IPS-15b (cell line): Measurements from ENCODE around the gene PPP1R14B.
A peak's percentile ranks its signal among the peaks of the same experiment; 100 is the strongest.

Source experiments
- H3K27me3 ChIP-seq: one replicate; pipeline ENCODE4 v1.6.1; 2013; ENCODE audit warnings: low read length; ENCODE audit not compliant: control insufficient read depth, insufficient read depth
- H3K36me3 ChIP-seq: one replicate; pipeline ENCODE4 v1.6.1; 2013; ENCODE audit warnings: low read length; ENCODE audit not compliant: control insufficient read depth, insufficient read depth
- H3K4me1 ChIP-seq: one replicate; pipeline ENCODE4 v1.6.1; 2013; ENCODE audit warnings: mild to moderate bottlenecking, low read length; ENCODE audit not compliant: control insufficient read depth, insufficient read depth
- H3K4me3 ChIP-seq: one replicate; pipeline ENCODE4 v1.5.1; 2013; ENCODE audit warnings: low read depth, low read length
- H3K9ac ChIP-seq: one replicate; pipeline ENCODE4 v1.6.1; 2013; ENCODE audit warnings: low read depth, mild to moderate bottlenecking, low read length
- H3K9me3 ChIP-seq: one replicate; pipeline ENCODE4 v1.6.1; 2013; ENCODE audit warnings: mild to moderate bottlenecking, low read length; ENCODE audit not compliant: control insufficient read depth, insufficient read depth

The PPP1R14B gene

DNA sequence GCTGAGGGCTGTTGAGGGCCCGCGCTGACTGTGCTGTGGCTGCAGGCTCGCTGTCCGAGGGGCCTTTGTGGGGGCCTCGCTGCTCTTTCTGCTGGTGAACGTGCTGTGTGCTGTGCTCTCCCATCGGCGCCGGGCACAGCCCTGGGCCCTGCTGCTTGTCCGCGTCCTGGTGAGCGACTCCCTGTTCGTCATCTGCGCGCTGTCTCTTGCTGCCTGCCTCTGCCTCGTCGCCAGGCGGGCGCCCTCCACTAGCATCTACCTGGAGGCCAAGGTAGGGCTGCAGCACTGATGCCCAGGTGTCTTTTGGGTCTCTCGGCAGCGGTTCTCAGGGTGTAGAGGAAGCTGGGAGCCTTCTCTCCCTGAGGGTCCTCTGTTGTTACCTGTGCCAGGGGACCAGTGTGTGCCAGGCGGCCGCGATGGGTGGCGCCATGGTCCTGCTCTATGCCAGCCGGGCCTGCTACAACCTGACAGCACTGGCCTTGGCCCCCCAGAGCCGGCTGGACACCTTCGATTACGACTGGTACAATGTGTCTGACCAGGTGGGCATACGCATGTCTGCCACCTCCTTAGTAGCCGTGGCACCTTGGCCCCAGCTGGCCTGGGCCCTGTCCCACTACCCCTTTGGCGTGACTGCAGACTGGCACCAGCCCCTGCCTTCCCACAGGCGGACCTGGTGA, 41.1 kb upstream of the PPP1R14B start:
- Histone ChIP-seq H3K9me3 (no peaks in the 10 kb centered on the region), H3K4me3 (no peak overlapping the region), H3K27me3 (peaks cover 37% of the 10 kb centered on the region), H3K4me1 (no peaks in the 10 kb centered on the region), H3K36me3 (no peaks in the 10 kb centered on the region), H3K9ac (no peak overlapping the region)

DNA sequence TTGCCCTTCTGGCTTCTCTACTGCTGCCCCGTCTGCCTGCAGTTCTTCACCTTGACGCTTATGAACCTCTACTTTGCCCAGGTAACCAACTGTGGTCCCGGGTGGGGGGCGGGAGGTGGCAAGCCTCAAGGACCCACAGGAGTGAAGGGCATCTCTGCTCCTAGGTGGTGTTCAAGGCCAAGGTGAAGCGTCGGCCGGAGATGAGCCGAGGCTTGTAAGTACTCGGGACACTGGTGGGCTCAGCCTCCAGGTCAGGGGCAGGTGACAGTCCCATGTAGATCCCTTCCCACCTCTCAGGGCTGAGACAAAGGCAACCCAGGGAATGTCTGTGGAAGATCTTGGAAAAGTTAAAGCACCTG, 40.0 kb upstream of the PPP1R14B start:
- Histone ChIP-seq H3K4me1 (no peaks in the 10 kb centered on the region), H3K9me3 (no peaks in the 10 kb centered on the region), H3K4me3 (no peak overlapping the region), H3K36me3 (no peaks in the 10 kb centered on the region), H3K9ac (no peak overlapping the region), H3K27me3 (peaks cover 26% of the 10 kb centered on the region)

DNA sequence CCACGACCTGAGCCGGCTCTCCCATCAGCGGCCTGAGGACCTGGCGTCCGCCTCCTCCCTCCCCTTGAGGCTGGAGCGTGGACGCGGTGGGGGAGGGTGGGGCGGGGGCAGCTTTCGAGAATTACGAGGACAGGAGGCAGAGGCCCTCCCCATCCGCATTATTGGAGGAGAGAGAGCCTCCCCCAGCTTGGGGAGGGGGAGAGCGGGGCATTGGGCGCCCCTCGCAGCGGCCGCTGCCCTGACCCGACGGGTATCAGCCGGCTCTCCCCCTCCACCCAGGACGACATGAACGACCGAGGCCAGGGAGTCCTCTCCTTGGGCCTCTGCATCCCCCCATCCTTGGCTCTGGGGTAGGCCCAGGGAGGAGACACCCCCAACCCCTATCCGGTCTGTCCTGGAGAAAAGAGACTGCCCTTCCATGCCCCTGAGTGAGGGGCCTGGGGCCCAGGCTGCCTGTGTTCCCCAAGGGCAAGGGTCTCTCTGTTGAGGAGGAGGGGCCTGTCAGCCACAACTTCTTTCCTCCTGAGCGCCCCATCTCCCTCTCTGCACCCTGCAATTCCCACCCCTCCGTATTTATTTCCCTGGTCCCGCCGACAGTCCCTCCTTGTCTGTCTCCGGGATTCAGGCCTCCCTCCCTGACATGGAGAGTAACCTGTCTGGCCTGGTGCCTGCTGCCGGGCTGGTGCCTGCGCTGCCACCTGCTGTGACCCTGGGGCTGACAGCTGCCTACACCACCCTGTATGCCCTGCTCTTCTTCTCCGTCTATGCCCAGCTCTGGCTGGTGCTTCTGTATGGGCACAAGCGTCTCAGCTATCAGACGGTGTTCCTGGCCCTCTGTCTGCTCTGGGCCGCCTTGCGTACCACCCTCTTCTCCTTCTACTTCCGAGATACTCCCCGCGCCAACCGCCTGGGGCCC, 39.4 kb upstream of the PPP1R14B start:
- no peaks in the 10 kb centered on the region for H3K4me1 ChIP-seq
- no peaks in the 10 kb centered on the region for H3K9me3 ChIP-seq
- peak overlapping the region; percentile 87 for H3K4me3 ChIP-seq
- H3K27me3 ChIP-seq, result peaks cover 22% of the 10 kb centered on the region
- no peaks in the 10 kb centered on the region for H3K36me3 ChIP-seq
- H3K9ac ChIP-seq, result no peak overlapping the region

DNA sequence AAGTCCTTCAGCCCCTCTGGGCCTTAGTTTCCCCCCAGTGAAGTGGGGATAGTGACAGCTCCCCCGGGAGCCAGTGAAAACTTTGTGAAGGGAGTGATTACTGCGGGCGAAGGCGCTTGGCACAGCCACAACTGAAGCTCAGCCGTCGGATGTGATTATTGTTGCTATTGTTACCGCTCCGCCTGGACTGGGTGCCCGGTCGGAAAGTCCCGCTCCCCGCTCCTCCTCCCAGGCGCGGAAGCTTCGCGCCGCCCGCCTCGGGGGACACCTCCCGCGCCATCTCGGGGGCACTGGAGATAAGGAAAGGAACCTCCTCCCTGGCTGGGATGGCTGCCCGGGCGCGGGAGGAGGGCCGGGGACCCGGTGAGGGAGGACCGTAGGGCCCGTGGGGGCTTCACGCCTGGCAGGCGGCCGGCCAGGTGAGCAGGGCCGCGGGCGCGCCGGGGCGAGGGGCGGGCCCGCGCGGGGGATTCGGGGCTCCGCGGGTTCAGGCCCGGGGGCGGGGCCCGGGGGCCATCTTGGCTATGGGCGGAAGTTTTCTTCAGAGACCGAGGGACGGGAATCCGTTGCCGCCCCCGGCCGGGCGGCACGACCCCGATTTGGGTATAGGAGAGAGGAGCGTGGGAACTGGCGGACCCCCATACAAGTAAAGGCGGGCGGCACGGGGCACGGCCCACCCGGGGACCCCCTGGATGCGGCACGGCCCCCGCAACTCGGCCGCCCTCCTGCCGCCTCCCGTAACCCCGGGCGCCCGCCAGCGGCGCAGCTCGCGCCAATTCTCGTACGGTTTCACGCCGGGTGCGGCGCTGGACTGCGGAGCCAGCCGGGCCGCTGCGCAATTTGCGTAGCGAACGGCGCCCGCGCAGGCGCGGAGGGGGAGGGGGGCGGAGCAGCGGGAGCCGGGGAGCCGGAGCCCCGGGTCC, 38.5 kb upstream of the PPP1R14B start, which contains the start of gene GPR137:
Gene GPR137 (plus strand): TSS at position 887 of the 923 bp plus-strand sequence. CDS start 677 bp downstream, outside the sequence.
- no peak within 1 kb of the TSS for H3K9ac ChIP-seq
- no peaks in the 10 kb centered on the region for H3K4me1 ChIP-seq
- H3K4me3 ChIP-seq, result peak within 1 kb of the TSS; percentile 87
- H3K9me3 ChIP-seq, result no peaks in the 10 kb centered on the region
- H3K27me3 ChIP-seq, result peaks cover 13% of the 10 kb centered on the region
- H3K36me3 ChIP-seq, result no peaks in the 10 kb centered on the region

DNA sequence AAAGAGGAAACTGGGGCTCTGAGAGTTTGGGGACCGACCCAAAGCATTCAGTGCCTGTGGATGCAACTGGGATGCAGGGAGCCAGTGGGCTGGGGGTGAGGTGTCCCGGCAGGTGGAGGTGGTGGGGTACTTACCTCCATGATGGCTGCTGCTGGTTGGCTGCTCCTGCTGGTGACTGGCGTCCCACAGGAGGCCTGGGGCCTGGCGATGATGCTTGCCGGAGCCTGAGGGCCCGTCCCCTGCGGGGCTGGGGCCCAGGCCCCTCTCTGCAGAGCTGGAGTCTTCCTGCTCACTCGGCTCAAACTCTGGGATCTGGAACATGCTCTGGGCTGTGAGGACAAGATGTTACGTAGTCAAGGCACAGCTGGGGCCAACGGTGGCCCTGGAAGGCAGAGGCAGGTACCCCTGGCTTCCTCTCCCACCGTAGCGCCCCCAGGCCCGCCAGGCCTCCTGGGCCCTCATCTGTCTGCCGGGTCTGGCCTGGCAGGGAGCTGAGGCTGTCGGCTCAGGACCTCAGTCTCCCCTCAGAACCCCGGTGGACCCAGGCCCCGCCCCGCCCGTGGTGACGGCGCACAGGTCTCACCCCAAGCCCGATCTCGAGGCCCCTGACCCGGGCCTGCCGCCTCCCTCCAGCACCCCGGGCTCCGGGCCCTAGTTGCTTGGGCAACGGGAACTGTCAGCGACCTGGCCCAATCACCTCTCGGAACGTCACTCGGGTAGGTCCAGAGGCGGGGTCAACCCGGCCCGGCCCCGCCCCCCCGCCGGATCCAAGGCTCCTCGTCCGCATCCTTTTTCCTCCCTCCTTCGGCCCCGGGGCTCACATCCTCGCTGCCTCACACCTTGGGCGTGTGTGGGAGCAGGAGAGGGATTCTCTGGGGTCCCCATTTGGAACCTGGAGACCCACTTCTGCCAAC, 37.6 kb upstream of the PPP1R14B start, which contains the start of gene BAD:
Gene BAD (minus strand): TSS at position 618 of the 914 bp plus-strand sequence. CDS start 297 bp downstream, at position 321.
- no peaks in the 10 kb centered on the region for H3K4me1 ChIP-seq
- H3K9me3 ChIP-seq, result no peaks in the 10 kb centered on the region
- peak within 1 kb of the TSS; percentile 87 for H3K4me3 ChIP-seq
- H3K27me3 ChIP-seq, result peaks cover 3% of the 10 kb centered on the region
- no peaks in the 10 kb centered on the region for H3K36me3 ChIP-seq
- H3K9ac ChIP-seq, result peak within 1 kb of the TSS; percentile 60

DNA sequence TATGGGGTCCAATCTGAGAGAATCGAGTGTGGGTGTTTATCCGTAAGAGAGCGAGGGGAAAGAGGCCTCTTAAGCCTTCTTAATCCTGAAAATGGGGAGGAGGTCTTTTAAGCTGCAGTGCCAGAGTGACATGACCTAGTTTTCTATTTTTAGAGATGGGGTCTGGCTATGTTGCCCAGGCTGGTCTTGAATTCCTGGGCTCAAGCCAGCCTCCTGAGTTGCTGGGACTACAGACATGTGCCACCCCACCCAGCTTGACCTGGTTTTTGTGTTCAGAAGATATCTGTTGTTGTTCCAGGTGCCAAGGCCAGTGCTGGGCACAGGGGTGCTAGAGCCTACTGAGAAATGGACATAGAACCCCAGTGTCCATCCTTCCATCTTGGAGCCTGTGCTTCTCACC, 36.3 kb upstream of the PPP1R14B start:
- H3K4me1 ChIP-seq, result no peaks in the 10 kb centered on the region
- H3K9ac ChIP-seq, result no peak overlapping the region
- no peaks in the 10 kb centered on the region for H3K36me3 ChIP-seq
- no peaks in the 10 kb centered on the region for H3K9me3 ChIP-seq
- H3K27me3 ChIP-seq, result peaks cover 2% of the 10 kb centered on the region
- no peak overlapping the region for H3K4me3 ChIP-seq

DNA sequence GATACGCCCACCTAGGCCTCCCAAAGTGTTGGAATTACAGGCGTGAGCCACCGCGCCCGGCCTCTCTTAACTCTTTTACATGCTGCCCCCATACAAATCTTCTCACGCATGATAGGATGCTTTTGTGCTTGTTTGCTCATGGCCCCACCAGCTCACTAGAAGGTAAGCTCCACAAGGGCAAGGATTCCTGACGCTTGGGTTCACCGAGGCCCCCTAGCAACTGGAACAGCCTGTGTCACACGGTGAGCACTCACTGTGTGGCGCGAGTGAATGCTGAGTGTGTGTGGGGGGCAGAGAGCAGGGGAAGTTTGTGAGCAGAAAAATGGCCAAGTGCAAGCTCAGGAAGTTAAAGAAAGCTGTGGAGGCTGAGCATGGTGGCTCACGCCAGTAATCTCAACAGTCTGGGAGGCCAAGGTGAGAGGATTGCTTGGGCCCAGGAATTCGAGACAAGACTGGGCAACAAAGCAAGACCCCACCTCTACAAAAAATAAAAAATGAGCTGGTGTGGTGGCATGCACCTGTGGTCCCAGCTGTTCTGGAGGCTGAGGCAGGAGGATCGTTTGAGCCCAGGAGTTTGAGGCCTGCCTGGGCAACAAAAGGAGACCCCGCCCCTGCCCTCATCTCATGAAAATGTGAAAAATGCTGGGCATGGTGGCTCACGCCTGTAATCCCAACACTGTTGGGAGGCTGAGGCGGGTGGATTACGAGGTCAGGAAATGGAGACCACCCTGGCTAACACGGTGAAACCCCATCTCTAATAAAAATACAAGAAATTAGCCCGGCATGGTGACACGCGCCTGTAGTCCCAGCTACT, 35.4 kb upstream of the PPP1R14B start:
- Histone ChIP-seq H3K4me1 (no peaks in the 10 kb centered on the region), H3K9ac (no peak overlapping the region), H3K9me3 (no peaks in the 10 kb centered on the region), H3K27me3 (no peaks in the 10 kb centered on the region), H3K4me3 (no peak overlapping the region), H3K36me3 (no peaks in the 10 kb centered on the region)

DNA sequence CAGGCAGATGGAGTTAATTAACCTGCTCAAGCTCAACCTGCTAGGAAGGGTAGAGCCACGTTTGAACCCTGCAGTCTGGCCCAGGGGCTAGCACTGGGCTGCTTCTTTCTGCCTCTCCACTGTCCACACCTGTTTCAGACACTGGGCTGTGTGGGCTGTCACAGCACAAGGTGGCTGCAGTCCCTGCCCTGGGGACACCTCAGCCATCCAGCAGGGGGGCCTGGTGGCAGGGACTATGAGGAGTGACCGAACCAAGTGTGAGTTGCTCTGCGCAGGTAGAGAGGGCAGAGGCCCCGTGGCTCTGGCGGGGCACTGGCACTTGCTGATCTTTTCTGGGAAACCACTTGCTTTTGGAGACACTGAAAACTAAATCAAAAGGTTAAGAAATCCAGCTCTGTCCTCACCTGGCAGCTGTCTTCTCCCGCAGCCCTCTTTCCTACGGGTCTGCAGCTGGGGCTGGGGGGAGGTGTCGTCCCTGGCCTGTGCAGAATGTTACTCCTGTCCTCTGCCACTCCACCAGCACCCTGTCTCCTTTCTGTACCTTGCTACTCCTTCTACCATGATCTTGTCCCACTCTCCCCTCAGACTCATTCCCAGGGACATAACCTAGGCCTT, 31.9 kb upstream of the PPP1R14B start:
- H3K9me3 ChIP-seq, result no peaks in the 10 kb centered on the region
- no peaks in the 10 kb centered on the region for H3K27me3 ChIP-seq
- H3K9ac ChIP-seq, result no peak overlapping the region
- no peaks in the 10 kb centered on the region for H3K4me1 ChIP-seq
- no peak overlapping the region for H3K4me3 ChIP-seq
- H3K36me3 ChIP-seq, result peaks cover 3% of the 10 kb centered on the region

DNA sequence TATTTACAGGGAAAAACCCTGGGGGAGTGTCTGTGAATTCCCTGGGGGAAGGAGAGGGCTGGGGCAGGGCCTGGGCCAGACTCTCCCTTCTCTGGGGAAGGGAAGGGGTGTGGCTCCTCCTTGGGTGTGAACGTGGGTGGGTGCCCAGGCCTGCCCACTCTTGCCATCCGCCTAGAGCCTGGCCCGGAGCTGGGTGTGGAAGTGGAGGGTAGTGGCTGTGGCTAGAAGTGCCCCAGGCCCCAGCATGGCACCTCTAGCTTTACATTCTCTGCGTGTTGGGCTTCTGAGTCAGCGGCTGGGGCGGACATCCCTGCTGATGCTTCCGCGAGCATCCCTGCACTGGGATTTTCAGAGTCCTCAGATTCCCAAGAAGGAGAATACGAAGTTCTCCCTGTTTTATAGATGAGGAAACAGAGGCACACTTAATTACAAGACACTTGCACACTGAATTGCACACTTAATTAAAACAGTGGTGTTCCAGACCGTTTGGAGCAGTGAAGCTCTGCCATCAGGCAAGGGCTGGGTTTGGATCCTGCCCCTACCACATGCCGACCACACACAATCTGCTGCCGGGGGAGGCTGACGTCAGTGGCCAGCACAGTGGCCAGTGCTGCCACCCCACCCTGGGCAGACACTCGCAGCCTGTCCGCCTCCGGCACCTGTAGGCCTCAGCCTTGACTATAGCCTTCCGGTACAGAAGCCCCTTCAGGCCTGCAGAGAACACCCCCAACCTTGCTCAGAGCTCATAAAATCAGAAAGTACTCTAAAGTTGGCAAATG, 30.1 kb upstream of the PPP1R14B start:
- no peak overlapping the region for H3K4me3 ChIP-seq
- H3K27me3 ChIP-seq, result no peaks in the 10 kb centered on the region
- peaks cover 7% of the 10 kb centered on the region for H3K36me3 ChIP-seq
- H3K9ac ChIP-seq, result no peak overlapping the region
- no peaks in the 10 kb centered on the region for H3K4me1 ChIP-seq
- H3K9me3 ChIP-seq, result no peaks in the 10 kb centered on the region
